Mesenchymal stem cell (in vitro differentiated cells and primary cell): Measurements from ENCODE around the gene CA5B. TPM values are rescaled to one million over a fixed set of nuclear protein-coding genes. Genes with fewer than 3 reads are reported as not detected.

Source experiments
- DNase-seq: peaks from one replicate; pipeline ENCODE4 v3.0.0-alpha.2; 2013
- H2AFZ ChIP-seq: one replicate; pipeline ENCODE4 v1.6.1; 2013; ENCODE audit warnings: low read depth, mild to moderate bottlenecking, control low read depth, inconsistent platforms, low read length, moderate library complexity
- H2AK5ac ChIP-seq: 2 replicates; pipeline ENCODE4 v1.6.1; 2013; ENCODE audit warnings: low read length, moderate library complexity, mild to moderate bottlenecking, inconsistent platforms; ENCODE audit not compliant: severe bottlenecking
- H2BK120ac ChIP-seq: one replicate; pipeline ENCODE4 v1.6.1; 2013; ENCODE audit warnings: low read depth, mild to moderate bottlenecking, inconsistent platforms, low read length, moderate library complexity
- H2BK12ac ChIP-seq, 2 experiments: one replicate each; pipeline ENCODE4 v1.6.1; 2013; ENCODE audit warnings: inconsistent platforms in 2 of 2, low read length in 2 of 2, mild to moderate bottlenecking in 2 of 2, moderate library complexity in 2 of 2, control low read depth in 1 of 2
- H2BK15ac ChIP-seq: one replicate; pipeline ENCODE4 v1.6.1; 2013; ENCODE audit warnings: mild to moderate bottlenecking, low read depth, inconsistent platforms; ENCODE audit not compliant: poor library complexity, severe bottlenecking
- H2BK5ac ChIP-seq: 2 replicates; pipeline ENCODE4 v1.6.1; 2013; ENCODE audit warnings: low read depth, mild to moderate bottlenecking, low read length, control low read depth, inconsistent platforms; ENCODE audit not compliant: poor library complexity, severe bottlenecking
- H3K14ac ChIP-seq, 2 experiments: one replicate each; pipeline ENCODE4 v1.6.1; 2013; ENCODE audit warnings: inconsistent platforms in 2 of 2, low read length in 2 of 2, control low read depth in 1 of 2, mild to moderate bottlenecking in 1 of 2, moderate library complexity in 1 of 2
- H3K18ac ChIP-seq, 2 experiments: one replicate each; pipeline ENCODE4 v1.6.1; 2013; ENCODE audit warnings: inconsistent platforms in 2 of 2, low read length in 2 of 2, control low read depth in 1 of 2, low read depth in 1 of 2, mild to moderate bottlenecking in 1 of 2
- H3K23ac ChIP-seq, 2 experiments: one replicate each; pipeline ENCODE4 v1.6.1; 2013; ENCODE audit warnings: inconsistent platforms in 2 of 2, low read length in 2 of 2, mild to moderate bottlenecking in 2 of 2, moderate library complexity in 2 of 2, control low read depth in 1 of 2
- H3K27ac ChIP-seq: 2 replicates; pipeline ENCODE4 v1.5.1; 2013; ENCODE audit warnings: mild to moderate bottlenecking, moderate library complexity, low read length, control low read depth, inconsistent platforms; ENCODE audit not compliant: poor library complexity, severe bottlenecking
- H3K27me3 ChIP-seq, 2 experiments: 2 replicates each; pipeline versions ENCODE4 v1.6.1 to v1.7.0; 2013; ENCODE audit warnings: low read length in 2 of 2, mild to moderate bottlenecking in 2 of 2, moderate library complexity in 2 of 2, control low read depth in 1 of 2, inconsistent platforms in 1 of 2; ENCODE audit not compliant: control insufficient read depth in 1 of 2, insufficient read depth in 1 of 2
- H3K36me3 ChIP-seq, 2 experiments: 2 replicates each; pipeline versions ENCODE4 v1.6.1 to v1.7.0; 2013; ENCODE audit warnings: low read length in 2 of 2, control low read depth in 1 of 2, inconsistent platforms in 1 of 2, low read depth in 1 of 2, mild to moderate bottlenecking in 1 of 2; ENCODE audit not compliant: insufficient read depth in 2 of 2, control insufficient read depth in 1 of 2
- H3K4ac ChIP-seq, 2 experiments: one replicate each; pipeline ENCODE4 v1.6.1; 2013; ENCODE audit warnings: inconsistent platforms in 2 of 2, low read length in 2 of 2, mild to moderate bottlenecking in 2 of 2, moderate library complexity in 2 of 2, control low read depth in 1 of 2, low read depth in 1 of 2
- H3K4me1 ChIP-seq: 2 replicates; pipeline ENCODE4 v1.6.1; 2013; ENCODE audit warnings: low read depth, low read length, control low read depth; ENCODE audit not compliant: control insufficient read depth, insufficient read depth
- H3K4me2 ChIP-seq: 2 replicates; pipeline ENCODE4 v1.6.1; 2013; ENCODE audit warnings: low read length, mild to moderate bottlenecking, inconsistent platforms; ENCODE audit not compliant: poor library complexity, severe bottlenecking
- H3K4me3 ChIP-seq, 2 experiments: 2 replicates each; pipeline versions ENCODE4 v1.5.1 to v1.7.0; 2013; ENCODE audit warnings: low read length in 2 of 2, mild to moderate bottlenecking in 2 of 2, control low read depth in 1 of 2, low read depth in 1 of 2; ENCODE audit not compliant: insufficient read depth in 1 of 2
- H3K79me1 ChIP-seq: replicated peaks from 2 replicates; pipeline ENCODE4 v1.6.1; 2013; ENCODE audit warnings: mild to moderate bottlenecking, control low read depth, low read length, inconsistent platforms; ENCODE audit not compliant: poor library complexity, severe bottlenecking
- H3K9ac ChIP-seq: 2 replicates; pipeline ENCODE4 v1.7.0; 2013; ENCODE audit warnings: mild to moderate bottlenecking, low read length, moderate library complexity
- H3K9me3 ChIP-seq: 2 replicates; pipeline ENCODE4 v1.7.0; 2013; ENCODE audit warnings: mild to moderate bottlenecking, low read length; ENCODE audit not compliant: control insufficient read depth
- H4K8ac ChIP-seq: one replicate; pipeline ENCODE4 v1.6.1; 2013; ENCODE audit warnings: inconsistent platforms, mild to moderate bottlenecking, low read length, moderate library complexity
- H4K91ac ChIP-seq: one replicate; pipeline ENCODE4 v1.6.1; 2013; ENCODE audit warnings: mild to moderate bottlenecking, low read length, inconsistent platforms
- WGBS: methylation state at CpG from one replicate; pipeline ENCODE4 v1.1.7; 2013; ENCODE audit warnings: mixed read lengths; 5-methylcytosine and 5-hydroxymethylcytosine counted together
- small RNA-seq: library from polyadenylated mRNA; stranded (forward); fragments of <200 nt; extraction: miRNeasy Mini kit (QIAGEN cat#:217004); gene quantifications from one replicate; pipeline ENCODE3, GENCODE V24; 2013; ENCODE audit warnings: low read depth

The CA5B gene

GRCh38 chrX:15834053-15834452 is 96.0 kb downstream of the CA5B start:
- no peak overlapping the region for H4K91ac ChIP-seq
- H3K4me3 ChIP-seq: no peak overlapping the region
- no peak overlapping the region for H3K4ac ChIP-seq
- H2BK5ac ChIP-seq: no peak overlapping the region
- no peak overlapping the region for H2BK12ac ChIP-seq
- no peak overlapping the region for H2AFZ ChIP-seq
- no peak overlapping the region for H2BK120ac ChIP-seq
- H3K4me2 ChIP-seq: no peak overlapping the region
- H3K27ac ChIP-seq: no peak overlapping the region
- H3K9me3 ChIP-seq: no peaks in the 10 kb centered on the region
- no peak overlapping the region for H3K18ac ChIP-seq
- DNase-seq: no peak
- no peaks in the 10 kb centered on the region for H3K4me1 ChIP-seq
- H3K14ac ChIP-seq: no peak overlapping the region
- H3K79me1 ChIP-seq: no peaks in the 10 kb centered on the region
- 68% methylated on average over 2 of the region's 3 CpGs for WGBS
- no peak overlapping the region for H2BK15ac ChIP-seq
- H3K36me3 ChIP-seq: peaks cover 0 to 8% of the 10 kb centered on the region in 2 experiments
- no peak overlapping the region for H4K8ac ChIP-seq
- H3K9ac ChIP-seq: no peak overlapping the region
- no peak overlapping the region for H2AK5ac ChIP-seq
- H3K27me3 ChIP-seq: no peaks in the 10 kb centered on the region
- no peak overlapping the region for H3K23ac ChIP-seq

- H2BK12ac ChIP-seq: no peak overlapping the region
- H3K4me3 ChIP-seq: no peak overlapping the region
- no peaks in the 10 kb centered on the region for H3K36me3 ChIP-seq
- H3K18ac ChIP-seq: no peak overlapping the region
- no peak overlapping the region for H2BK120ac ChIP-seq
- no peak overlapping the region for H3K27ac ChIP-seq
- H3K4me1 ChIP-seq: no peaks in the 10 kb centered on the region
- no peak overlapping the region for H2AK5ac ChIP-seq
- H3K4ac ChIP-seq: no peak overlapping the region
- H3K23ac ChIP-seq: no peak overlapping the region
- no peak overlapping the region for H4K8ac ChIP-seq
- 87% methylated on average over 2 of the region's 5 CpGs for WGBS
- no peak for DNase-seq
- H3K4me2 ChIP-seq: no peak overlapping the region
- H4K91ac ChIP-seq: no peak overlapping the region
- no peak overlapping the region for H2BK15ac ChIP-seq
- no peak overlapping the region for H2BK5ac ChIP-seq
- H3K27me3 ChIP-seq: no peaks in the 10 kb centered on the region
- H3K79me1 ChIP-seq: no peaks in the 10 kb centered on the region
- H3K14ac ChIP-seq: no peak overlapping the region
- no peak overlapping the region for H3K9ac ChIP-seq
- no peaks in the 10 kb centered on the region for H3K9me3 ChIP-seq
- H2AFZ ChIP-seq: no peak overlapping the region
Measured at GRCh38 chrX:15834827-15835595, 96.9 kb downstream of the CA5B start.

Small RNA genes lying within 50 kb of the gene (small RNA-seq; reads per million reads assigned to genes)
- gene RF00409: not detected
